ENCODE measurements around the gene SLC2A11.
"Not testable (repeated sequence)": the region's sequence is repeated elsewhere in the genome, so short reads cannot be mapped to it uniquely, and the experiment has no call there.

SLC2A11 gene

GRCh38 chr22:23892130-23892529 lies 34.5 kb downstream of the SLC2A11 start:
- DNase-seq, result no peak

DNA sequence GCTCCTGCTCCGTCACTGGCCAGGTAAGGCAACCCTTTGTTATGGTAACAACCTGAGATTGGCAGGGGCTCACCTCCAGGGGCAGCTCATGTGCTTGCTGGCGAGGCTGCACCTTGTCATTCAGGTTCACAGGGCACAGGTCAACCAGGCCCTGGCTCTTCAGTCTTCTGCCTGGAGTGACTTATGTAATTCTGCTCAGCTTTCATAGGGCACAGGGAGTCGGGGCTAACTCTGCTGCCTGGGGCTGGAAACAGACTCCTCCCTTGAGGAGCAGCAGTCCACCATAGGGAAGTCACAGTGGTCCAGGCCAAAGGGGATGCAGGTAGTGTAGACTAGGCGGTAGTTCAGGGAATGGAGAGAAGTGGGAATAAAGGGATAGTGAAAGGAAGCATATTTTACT lies 35.0 kb downstream of the SLC2A11 start:
- DNase-seq, result no peak

DNA sequence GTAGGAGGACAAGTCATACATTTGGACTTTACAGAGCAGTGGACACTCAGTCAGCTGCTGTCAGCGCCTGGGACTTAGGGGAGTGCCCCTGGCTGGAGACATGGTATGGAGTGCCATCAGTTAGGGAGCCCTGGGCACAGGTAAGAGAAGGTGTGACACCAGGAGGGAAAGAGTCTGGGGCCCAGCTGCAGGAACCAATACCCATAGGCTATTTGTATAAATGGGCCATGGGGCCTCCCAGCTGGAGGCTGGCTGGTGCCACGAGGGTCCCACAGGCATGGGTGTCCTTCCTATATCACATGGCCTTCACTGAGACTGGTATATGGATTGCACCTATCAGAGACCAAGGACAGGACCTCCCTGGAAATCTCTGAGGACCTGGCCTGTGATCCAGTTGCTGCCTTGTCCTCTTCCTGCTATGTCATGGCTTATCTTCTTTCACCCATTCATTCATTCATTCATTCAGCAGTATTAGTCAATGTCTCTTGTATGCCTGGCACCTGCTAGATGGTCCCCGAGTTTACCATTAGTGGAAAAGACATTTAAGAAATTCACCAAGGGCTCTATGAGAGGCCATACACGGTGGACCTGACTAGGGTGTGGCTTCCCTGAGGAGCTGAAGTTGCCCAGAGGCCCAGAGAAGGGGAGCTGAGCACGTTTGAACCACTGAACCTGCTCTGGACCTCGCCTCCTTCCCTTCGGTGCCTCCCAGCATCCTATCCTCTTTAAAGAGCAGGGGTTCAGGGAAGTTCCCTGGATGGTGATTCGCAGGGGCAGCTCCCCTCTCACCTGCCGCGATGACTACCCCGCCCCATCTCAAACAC lies 35.7 kb downstream of the SLC2A11 start:
- no peak for DNase-seq

- DNase-seq, result peak; percentile 85
Measured at GRCh38 chr22:23893945-23894709, 36.5 kb downstream of the SLC2A11 start, which contains the start of gene MIF. MIF (plus strand) TSS chr22:23894383; CDS start chr22:23894475, 92 bp downstream.

GRCh38 chr22:23894710-23895598 lies 37.3 kb downstream of the SLC2A11 start:
- DNase-seq, result peak; percentile 54

- DNase-seq, result no peak
Measured at GRCh38 chr22:23895599-23896144, 38.0 kb downstream of the SLC2A11 start.

- no peak for DNase-seq
Measured at GRCh38 chr22:23896166-23896522, 38.5 kb downstream of the SLC2A11 start.

DNA sequence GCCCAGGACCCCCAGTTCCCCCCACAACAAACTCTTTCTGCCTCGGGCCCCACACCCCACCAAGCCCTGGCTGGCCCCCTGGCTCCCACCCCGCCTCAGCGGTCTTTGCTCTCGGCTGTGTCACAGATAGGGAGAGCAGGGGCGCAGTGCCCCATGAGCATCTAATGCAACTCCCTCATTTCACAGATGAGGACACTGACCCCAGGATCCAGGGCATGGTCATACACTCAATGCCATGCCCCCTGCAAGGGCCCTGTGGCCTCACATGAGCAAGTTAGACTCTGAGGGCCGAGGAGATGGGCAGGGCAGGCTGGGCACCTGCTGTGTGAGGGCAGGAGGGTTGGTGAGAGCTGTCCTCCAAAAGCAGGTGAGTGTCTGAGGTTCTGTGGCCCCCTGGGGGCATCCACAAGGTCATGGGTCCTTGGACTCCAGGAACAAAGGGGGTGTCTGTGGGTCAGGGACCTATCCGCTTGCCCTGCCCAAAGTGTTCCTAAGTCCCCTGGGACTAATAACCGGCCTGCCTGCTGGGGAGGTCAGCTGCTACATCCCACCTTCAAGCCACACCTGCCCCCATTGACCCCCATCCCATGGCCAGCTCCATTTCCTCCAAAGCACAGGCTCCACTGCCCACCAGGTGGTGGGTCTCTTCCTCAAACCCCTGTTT lies 39.0 kb downstream of the SLC2A11 start:
- no peak for DNase-seq

DNA sequence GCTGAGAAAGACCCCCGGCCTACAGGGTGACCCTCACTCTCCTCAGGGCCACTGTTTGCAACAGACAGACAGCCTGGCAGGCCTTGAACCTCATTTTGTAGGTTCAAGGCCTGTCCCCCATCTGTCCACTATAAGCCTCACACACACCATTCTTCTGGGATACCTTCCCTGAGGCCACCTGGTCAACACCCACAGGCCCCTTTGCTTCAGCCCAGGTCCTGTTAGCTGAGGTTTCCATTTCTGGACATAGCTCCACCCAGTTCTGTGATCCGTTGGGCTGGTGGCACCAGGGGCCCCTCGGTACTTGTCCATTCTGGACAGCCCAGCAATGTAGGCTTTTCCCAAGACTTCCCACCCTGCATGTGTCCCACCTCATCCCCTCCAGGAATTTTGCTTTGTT lies 39.6 kb downstream of the SLC2A11 start:
- DNase-seq, result no peak

- no peak for DNase-seq
Measured at GRCh38 chr22:23898006-23898974, 40.6 kb downstream of the SLC2A11 start.

- DNase-seq, result no peak
Measured at GRCh38 chr22:23899042-23899745, 41.5 kb downstream of the SLC2A11 start.

DNA sequence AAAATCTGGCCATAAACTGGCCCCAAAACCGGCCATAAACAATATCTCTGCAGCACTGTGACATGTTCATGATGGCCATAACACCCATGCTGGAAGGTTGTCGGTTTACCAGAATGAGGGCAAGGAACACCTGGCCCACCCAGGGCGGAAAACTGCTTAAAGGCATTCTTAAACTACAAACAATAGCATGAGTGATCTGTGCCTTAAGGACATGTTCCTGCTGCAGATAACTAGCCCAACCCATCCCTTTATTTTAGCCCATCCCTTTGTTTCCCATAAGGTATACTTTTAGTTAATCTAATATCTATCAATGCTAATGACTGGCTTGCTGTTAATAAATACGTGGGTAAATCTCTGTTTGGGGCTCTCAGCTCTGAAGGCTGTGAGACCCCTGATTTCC lies 42.6 kb downstream of the SLC2A11 start:
- DNase-seq, result not testable (repeated sequence)

DNA sequence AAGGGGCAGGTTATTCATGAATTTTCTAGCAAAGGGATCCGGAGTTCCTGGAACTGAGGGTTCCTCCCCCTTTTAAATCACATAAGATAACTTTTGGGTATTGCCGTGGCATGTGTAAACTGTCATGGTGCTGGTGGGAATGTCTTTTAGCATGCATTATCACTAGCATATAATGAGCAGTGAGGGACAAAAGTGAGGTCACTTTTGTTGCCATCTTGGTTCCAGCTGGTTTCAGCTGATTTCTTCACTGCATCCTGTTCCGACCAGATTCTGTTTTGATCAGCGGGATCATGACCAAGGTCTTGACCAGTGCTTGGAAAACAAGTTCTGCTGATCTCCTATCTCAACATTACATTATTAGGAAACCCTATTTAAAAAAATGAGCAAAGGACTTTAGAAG lies 43.9 kb downstream of the SLC2A11 start:
- DNase-seq, result no peak

- no peak for DNase-seq
Measured at GRCh38 chr22:23903328-23903971, 45.8 kb downstream of the SLC2A11 start.

DNA sequence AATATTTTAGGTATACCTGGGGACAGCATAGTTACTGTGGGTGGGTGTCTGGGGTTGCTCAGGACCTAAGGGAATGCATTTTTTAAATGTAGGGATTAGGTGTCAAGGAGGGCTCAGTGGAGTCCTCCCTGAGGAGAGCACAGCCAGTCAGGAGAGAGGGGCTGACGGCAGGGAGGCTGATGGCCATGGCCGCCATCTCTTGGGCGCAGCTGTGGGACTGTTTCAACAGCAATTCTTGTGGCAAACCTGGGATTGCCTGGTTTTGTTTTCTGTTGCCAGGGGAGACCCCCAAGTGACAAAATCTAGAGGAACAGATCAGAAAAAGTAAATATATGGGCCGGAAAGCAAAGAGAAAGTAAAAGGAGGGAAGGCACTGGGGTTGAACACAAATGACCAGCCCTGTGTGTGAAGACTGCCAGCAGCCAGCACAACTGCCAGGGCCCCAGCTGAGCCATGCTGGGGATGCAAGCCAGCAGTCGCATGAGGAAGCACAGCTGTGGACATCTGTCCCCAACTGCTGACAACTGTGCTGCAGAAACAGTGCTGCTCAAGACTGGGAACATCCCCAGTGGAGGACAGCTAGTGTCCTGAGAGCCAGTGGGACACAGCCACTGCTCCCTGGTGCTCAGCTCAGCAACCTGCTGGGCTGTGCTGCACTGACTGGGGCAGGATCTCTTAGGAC lies 47.0 kb downstream of the SLC2A11 start:
- DNase-seq, result no peak

DNA sequence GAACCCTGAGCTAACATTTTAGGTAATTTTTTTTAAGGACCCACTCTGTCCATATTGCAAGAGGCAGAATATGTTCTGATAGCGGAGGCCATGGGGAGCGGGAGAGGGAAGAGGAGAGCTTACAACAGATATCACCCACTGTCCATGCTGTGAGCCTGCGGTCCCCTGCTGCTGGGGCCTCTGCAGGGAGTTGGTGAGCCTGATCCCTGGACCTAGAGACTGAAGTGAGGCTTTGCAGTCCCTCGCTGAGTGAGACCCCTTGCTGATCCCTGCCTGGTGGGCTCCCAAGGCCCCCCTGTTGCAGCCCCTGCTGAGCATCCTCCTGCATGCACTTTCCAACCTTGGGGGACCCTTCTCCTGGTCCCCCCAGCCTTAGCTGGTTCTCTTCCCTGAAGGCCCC lies 49.0 kb downstream of the SLC2A11 start:
- no peak for DNase-seq

- DNase-seq, result not testable (repeated sequence)
Measured at GRCh38 chr22:23907423-23907822, 49.7 kb downstream of the SLC2A11 start.

GRCh38 chr22:23908587-23909205 lies 51.0 kb downstream of the SLC2A11 start:
- DNase-seq, result no peak
